Activated gamma-delta T cell treated with Interleukin-2 at 50 U/mL for 16 hours (primary cell): ENCODE data around the gene WTAP.
"Not testable (repeated sequence)": the region's sequence is repeated elsewhere in the genome, so short reads cannot be mapped to it uniquely, and the experiment has no call there.

ENCODE experiments used
- DNase-seq: peaks from one replicate; pipeline ENCODE4 v3.0.0-alpha.2; 2020

The WTAP gene

GRCh38 chr6:159693894-159694545, 33.3 kb upstream of the WTAP start:
- DNase-seq = peak; percentile 11

- no peak for DNase-seq
Measured at GRCh38 chr6:159695984-159696383, 31.3 kb upstream of the WTAP start.

GRCh38 chr6:159700970-159701369, 26.3 kb upstream of the WTAP start:
- DNase-seq = no peak

GRCh38 chr6:159701413-159701999, 25.8 kb upstream of the WTAP start:
- no peak for DNase-seq

- DNase-seq = not testable (repeated sequence)
Measured at GRCh38 chr6:159710603-159711002, 16.7 kb upstream of the WTAP start.

- DNase-seq = not testable (repeated sequence)
Measured at GRCh38 chr6:159712389-159712788, 14.9 kb upstream of the WTAP start.

GRCh38 chr6:159713984-159714383, 13.3 kb upstream of the WTAP start:
- no peak for DNase-seq

GRCh38 chr6:159714404-159714803, 12.9 kb upstream of the WTAP start:
- no peak for DNase-seq

GRCh38 chr6:159715166-159715565, 12.1 kb upstream of the WTAP start:
- no peak for DNase-seq

GRCh38 chr6:159715605-159716004, 11.7 kb upstream of the WTAP start:
- DNase-seq = no peak

- no peak for DNase-seq
Measured at GRCh38 chr6:159716247-159717096, 10.8 kb upstream of the WTAP start.

- no peak for DNase-seq
Measured at GRCh38 chr6:159718634-159719033, 8.7 kb upstream of the WTAP start.

GRCh38 chr6:159719287-159719686, 8.0 kb upstream of the WTAP start:
- no peak for DNase-seq

- peak; percentile 28 for DNase-seq
Measured at GRCh38 chr6:159720708-159721107, 6.6 kb upstream of the WTAP start.

GRCh38 chr6:159721981-159722380, 5.3 kb upstream of the WTAP start:
- not testable (repeated sequence) for DNase-seq

GRCh38 chr6:159722655-159723054, 4.7 kb upstream of the WTAP start:
- no peak for DNase-seq

- DNase-seq = no peak
Measured at GRCh38 chr6:159723259-159723658, 4.0 kb upstream of the WTAP start.

GRCh38 chr6:159724778-159725177, 2.5 kb upstream of the WTAP start:
- DNase-seq = no peak

- DNase-seq = not testable (repeated sequence)
Measured at GRCh38 chr6:159725208-159725607, 2.1 kb upstream of the WTAP start.

GRCh38 chr6:159726255-159726917, 920 bp upstream of the WTAP start:
- DNase-seq = no peak

- no peak for DNase-seq
Measured at GRCh38 chr6:159727717-159728445, 575 bp downstream of the WTAP start.

GRCh38 chr6:159728531-159728964, 1.2 kb downstream of the WTAP start:
- DNase-seq = no peak
